ENCODE data around the gene TIAM2.
"Not testable (repeated sequence)": the region's sequence is repeated elsewhere in the genome, so short reads cannot be mapped to it uniquely, and the experiment has no call there.

The TIAM2 gene

GRCh38 chr6:155084431-155085123 is 89.5 kb downstream of the TIAM2 start:
- Mint-ChIP-seq H3K4me1 (peaks cover 14% of the 10 kb centered on the region), H3K4me3 (no peak overlapping the region), H3K9me3 (no peaks in the 10 kb centered on the region), H3K27me3 (peaks cover 21% of the 10 kb centered on the region), H3K27ac (no peak overlapping the region)
- ATAC-seq (no peak), DNase-seq (no peak)

GRCh38 chr6:155085582-155086257 is 90.6 kb downstream of the TIAM2 start:
- ATAC-seq (no peak), DNase-seq (no peak)
- Mint-ChIP-seq H3K27ac (no peak overlapping the region), H3K4me3 (no peak overlapping the region), H3K4me1 (peaks cover 3% of the 10 kb centered on the region), H3K9me3 (no peaks in the 10 kb centered on the region), H3K27me3 (peaks cover 28% of the 10 kb centered on the region)

- no peaks in the 10 kb centered on the region for H3K9me3 Mint-ChIP-seq
- ATAC-seq = no peak
- no peak overlapping the region for H3K4me3 Mint-ChIP-seq
- DNase-seq = no peak
- H3K4me1 Mint-ChIP-seq = no peaks in the 10 kb centered on the region
- H3K27me3 Mint-ChIP-seq = peaks cover 25% of the 10 kb centered on the region
- no peak overlapping the region for H3K27ac Mint-ChIP-seq
These were observed 93.7 kb downstream of the TIAM2 start for GRCh38 chr6:155088856-155089255.

GRCh38 chr6:155089746-155090145 is 94.6 kb downstream of the TIAM2 start:
- H3K4me1 Mint-ChIP-seq = no peaks in the 10 kb centered on the region
- H3K27ac Mint-ChIP-seq = no peak overlapping the region
- ATAC-seq = no peak
- H3K4me3 Mint-ChIP-seq = no peak overlapping the region
- H3K9me3 Mint-ChIP-seq = no peaks in the 10 kb centered on the region
- DNase-seq = no peak
- peaks cover 25% of the 10 kb centered on the region for H3K27me3 Mint-ChIP-seq

- DNase-seq (no peak), ATAC-seq (no peak)
- Mint-ChIP-seq H3K9me3 (no peaks in the 10 kb centered on the region), H3K4me3 (no peak overlapping the region), H3K27ac (no peak overlapping the region), H3K27me3 (peaks cover 25% of the 10 kb centered on the region), H3K4me1 (no peaks in the 10 kb centered on the region)
These were observed 95.1 kb downstream of the TIAM2 start for GRCh38 chr6:155090166-155090565.

GRCh38 chr6:155091756-155092155 is 96.6 kb downstream of the TIAM2 start:
- DNase-seq = no peak
- no peak for ATAC-seq
- Mint-ChIP-seq H3K9me3 (peaks cover 0 to 4% of the 10 kb centered on the region in 2 donors), H3K27ac (no peak overlapping the region), H3K27me3 (peaks cover 25% of the 10 kb centered on the region), H3K4me1 (no peaks in the 10 kb centered on the region), H3K4me3 (no peak overlapping the region)

- no peak overlapping the region for H3K27ac Mint-ChIP-seq
These were observed 98.3 kb downstream of the TIAM2 start for GRCh38 chr6:155093430-155093829.

GRCh38 chr6:155100087-155100486 is 105.0 kb downstream of the TIAM2 start:
- ATAC-seq = no peak
- Mint-ChIP-seq H3K4me3 (no peak overlapping the region), H3K4me1 (peaks cover 15% of the 10 kb centered on the region), H3K27ac (no peak overlapping the region), H3K27me3 (peaks cover 26% of the 10 kb centered on the region), H3K9me3 (peaks cover 4 to 16% of the 10 kb centered on the region in 2 donors)
- DNase-seq = no peak

More at GRCh38 chr6:155093430-155093829, 98.3 kb downstream of the TIAM2 start:
- no peaks in the 10 kb centered on the region for H3K4me1 Mint-ChIP-seq
- no peak for DNase-seq
- H3K27me3 Mint-ChIP-seq = peaks cover 37% of the 10 kb centered on the region
- peaks cover 4 to 16% of the 10 kb centered on the region in 2 donors for H3K9me3 Mint-ChIP-seq
- peak; percentile 64 for ATAC-seq
- H3K4me3 Mint-ChIP-seq = no peak overlapping the region

GRCh38 chr6:155100591-155100990 is 105.5 kb downstream of the TIAM2 start:
- no peak overlapping the region for H3K4me3 Mint-ChIP-seq
- DNase-seq = no peak
- H3K27me3 Mint-ChIP-seq = peaks cover 26% of the 10 kb centered on the region
- no peak overlapping the region for H3K27ac Mint-ChIP-seq
- no peak for ATAC-seq
- peaks cover 18% of the 10 kb centered on the region for H3K4me1 Mint-ChIP-seq
- peaks cover 4 to 16% of the 10 kb centered on the region in 2 donors for H3K9me3 Mint-ChIP-seq

- peaks cover 36% of the 10 kb centered on the region for H3K4me1 Mint-ChIP-seq
- DNase-seq, H3K27ac Mint-ChIP-seq, H3K4me3 Mint-ChIP-seq, H3K9me3 Mint-ChIP-seq, ATAC-seq: not testable (repeated sequence)
- H3K27me3 Mint-ChIP-seq = peaks cover 25% of the 10 kb centered on the region
These were observed 108.0 kb downstream of the TIAM2 start for GRCh38 chr6:155103083-155103645.

- Mint-ChIP-seq H3K4me3 (peak overlapping the region; percentile 37 to 53), H3K9me3 (no peaks in the 10 kb centered on the region), H3K27me3 (peaks cover 18% of the 10 kb centered on the region), H3K4me1 (peaks cover 36% of the 10 kb centered on the region), H3K27ac (peak overlapping the region in 1 of 2 donors; percentile 82)
- DNase-seq (peak in 1 of 2 donors; percentile 33), ATAC-seq (peak; percentile 63)
These were observed 108.8 kb downstream of the TIAM2 start for GRCh38 chr6:155103816-155104366.

- Mint-ChIP-seq H3K27me3 (peaks cover 25% of the 10 kb centered on the region), H3K9me3 (no peaks in the 10 kb centered on the region), H3K4me1 (peaks cover 36% of the 10 kb centered on the region), H3K4me3 (no peak overlapping the region), H3K27ac (no peak overlapping the region)
- ATAC-seq (no peak), DNase-seq (no peak)
These were observed 111.5 kb downstream of the TIAM2 start for GRCh38 chr6:155106456-155107115.

GRCh38 chr6:155107432-155108069 is 112.4 kb downstream of the TIAM2 start:
- ATAC-seq (no peak), DNase-seq (no peak)
- H3K9me3 Mint-ChIP-seq = no peaks in the 10 kb centered on the region

GRCh38 chr6:155108070-155108820 is 113.1 kb downstream of the TIAM2 start:
- H3K4me1 Mint-ChIP-seq = peaks cover 36% of the 10 kb centered on the region
- H3K9me3 Mint-ChIP-seq = no peaks in the 10 kb centered on the region
- DNase-seq (no peak), ATAC-seq (no peak)
- no peak overlapping the region for H3K27ac Mint-ChIP-seq
- H3K27me3 Mint-ChIP-seq = peaks cover 38% of the 10 kb centered on the region
- peak overlapping the region in 1 of 2 donors; percentile 35 for H3K4me3 Mint-ChIP-seq

More at GRCh38 chr6:155107432-155108069, 112.4 kb downstream of the TIAM2 start:
- Mint-ChIP-seq H3K4me3 (peak overlapping the region in 1 of 2 donors; percentile 35), H3K4me1 (peaks cover 36% of the 10 kb centered on the region), H3K27me3 (peaks cover 32% of the 10 kb centered on the region), H3K27ac (no peak overlapping the region)

Data from stimulated activated naive CD8-positive, alpha-beta T cell treated with anti-CD3 and anti-CD28 coated beads, Interleukin-15, amount 100 ng/mL, for 72 hours (primary cell).